Fibroblast of the conjunctiva (primary cell): Measurements from ENCODE around the gene FUT7.

ENCODE experiments used
- DNase-seq: peaks from one replicate; pipeline ENCODE4 v3.0.0-alpha.2; 2010; ENCODE audit warnings: low read depth

The FUT7 gene

GRCh38 chr9:137049544-137050449 lies 17.9 kb upstream of the FUT7 start:
- DNase-seq = no peak

- no peak for DNase-seq
These were observed 17.0 kb upstream of the FUT7 start for GRCh38 chr9:137048655-137049543.

GRCh38 chr9:137046088-137046787 lies 14.3 kb upstream of the FUT7 start, which contains the start of gene NPDC1:
NPDC1 (minus strand) TSS chr9:137046177; CDS start chr9:137045989, 188 bp downstream.
- no peak for DNase-seq

GRCh38 chr9:137045294-137046087 lies 13.6 kb upstream of the FUT7 start:
- DNase-seq = no peak

- DNase-seq = no peak
These were observed 12.8 kb upstream of the FUT7 start for GRCh38 chr9:137044502-137045177.

GRCh38 chr9:137044037-137044436 lies 12.1 kb upstream of the FUT7 start:
- DNase-seq = no peak

GRCh38 chr9:137042751-137043727 lies 11.2 kb upstream of the FUT7 start:
- DNase-seq = no peak

- no peak for DNase-seq
These were observed 9.2 kb upstream of the FUT7 start for GRCh38 chr9:137041124-137041523.

GRCh38 chr9:137040568-137040967 lies 8.7 kb upstream of the FUT7 start:
- DNase-seq = no peak

GRCh38 chr9:137039611-137040366 lies 7.9 kb upstream of the FUT7 start:
- no peak for DNase-seq

GRCh38 chr9:137038916-137039315 lies 7.0 kb upstream of the FUT7 start:
- no peak for DNase-seq

GRCh38 chr9:137037483-137037882 lies 5.6 kb upstream of the FUT7 start:
- no peak for DNase-seq

- no peak for DNase-seq
These were observed 5.1 kb upstream of the FUT7 start for GRCh38 chr9:137037035-137037434.

GRCh38 chr9:137035937-137036336 lies 4.0 kb upstream of the FUT7 start:
- no peak for DNase-seq

- no peak for DNase-seq
These were observed 3.6 kb upstream of the FUT7 start for GRCh38 chr9:137035507-137035834.

- peak; percentile 77 for DNase-seq
These were observed 3.0 kb upstream of the FUT7 start for GRCh38 chr9:137034709-137035506.

GRCh38 chr9:137034039-137034708 lies 2.3 kb upstream of the FUT7 start:
- DNase-seq = no peak
